Ureter (tissue), 1 donor: Measurements from ENCODE around the gene NAT8L. TPM values are rescaled to one million over a fixed set of nuclear protein-coding genes. Genes with fewer than 3 reads are reported as not detected.

ENCODE experiments used
- DNase-seq: peaks from one replicate; pipeline ENCODE4 v3.0.0-alpha.2; 2020; ENCODE audit warnings: low spot score
- total RNA-seq: library from RNA; stranded (reverse); gene quantifications from one replicate; pipeline ENCODE4 v1.2.4, GENCODE V29; 2023
- donor health status: DM: yes; HTN: yes; CAD: no.

Gene NAT8L
- total RNA-seq, 1 donor from 2014 or later = 0.16 TPM

DNA sequence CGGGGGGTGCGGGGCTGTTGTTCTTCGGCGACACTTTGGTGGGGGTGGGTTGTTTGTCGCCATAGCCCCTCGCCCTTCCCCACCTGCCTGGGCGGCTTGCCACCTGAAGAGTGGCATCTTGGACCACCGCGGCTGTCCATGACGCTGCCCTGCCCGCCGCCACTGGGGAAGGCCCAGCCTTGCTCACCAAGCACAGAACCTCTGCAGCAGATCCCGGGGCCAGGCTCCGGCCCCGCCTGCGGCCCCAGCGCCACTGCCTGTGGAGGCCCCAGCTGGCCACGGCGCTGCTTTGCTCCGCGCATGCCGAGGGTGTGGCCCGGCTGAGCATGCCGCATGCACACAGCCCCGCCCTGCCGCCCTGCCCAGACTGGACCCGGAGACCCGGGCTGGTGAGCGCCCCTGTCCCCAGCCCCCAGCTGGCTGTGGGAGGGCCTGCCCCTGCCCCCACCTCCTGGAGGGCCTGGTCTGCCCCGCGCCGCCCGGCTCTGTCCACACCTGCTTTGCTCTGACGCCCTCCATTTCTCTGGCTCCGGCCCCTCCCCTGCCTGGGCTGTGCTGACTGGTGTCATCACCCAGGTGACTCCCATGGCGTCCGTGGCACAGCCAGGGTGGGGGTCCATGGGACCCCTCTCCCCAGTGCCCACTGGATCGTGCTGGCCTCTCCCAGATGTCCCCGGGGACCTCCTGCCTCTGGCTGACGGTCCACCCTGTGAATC, 5.3 kb downstream of the NAT8L start:
- no peak for DNase-seq

- no peak for DNase-seq
Measured at GRCh38 chr4:2065106-2065930, 6.2 kb downstream of the NAT8L start.

- no peak for DNase-seq
Measured at GRCh38 chr4:2066011-2066551, 7.0 kb downstream of the NAT8L start.

- no peak for DNase-seq
Measured at GRCh38 chr4:2066571-2067445, 7.7 kb downstream of the NAT8L start.

DNA sequence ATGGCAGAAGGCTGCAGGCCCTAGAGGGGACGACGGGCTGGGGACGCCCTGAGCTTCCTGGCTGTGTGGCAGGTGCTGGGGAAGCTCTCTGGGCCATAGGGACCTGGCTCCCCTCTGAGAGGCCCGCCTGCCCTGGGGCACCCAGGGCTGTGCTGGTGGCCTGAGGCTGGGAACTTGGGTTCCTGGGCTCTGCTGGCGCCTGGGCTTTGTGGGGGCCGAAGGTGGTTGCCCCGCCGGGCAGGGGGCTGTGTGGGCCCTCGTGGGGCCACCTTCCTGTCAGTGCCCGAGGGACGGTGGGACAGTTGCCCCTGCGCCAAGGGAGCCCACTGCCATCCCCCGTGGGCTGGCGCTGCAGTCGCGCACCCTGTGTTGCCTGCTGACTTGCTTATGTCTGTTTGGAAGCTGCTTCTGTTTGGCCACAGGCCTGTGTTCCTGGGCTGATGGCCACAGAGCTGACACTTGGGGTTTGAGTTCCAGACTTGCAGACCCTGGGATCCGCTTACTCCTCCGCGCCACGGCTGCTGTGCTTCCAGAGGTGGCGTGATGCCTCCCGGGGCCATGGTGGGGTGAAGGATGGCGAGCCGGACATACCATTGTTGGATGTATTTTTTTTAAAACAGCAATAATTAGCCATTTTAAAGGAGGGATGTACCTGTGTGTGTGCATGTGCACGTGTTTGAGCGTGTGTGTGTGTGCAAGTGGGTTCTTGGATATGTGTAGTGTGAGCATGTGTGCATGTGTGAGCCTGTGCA, 8.5 kb downstream of the NAT8L start:
- DNase-seq = no peak

DNA sequence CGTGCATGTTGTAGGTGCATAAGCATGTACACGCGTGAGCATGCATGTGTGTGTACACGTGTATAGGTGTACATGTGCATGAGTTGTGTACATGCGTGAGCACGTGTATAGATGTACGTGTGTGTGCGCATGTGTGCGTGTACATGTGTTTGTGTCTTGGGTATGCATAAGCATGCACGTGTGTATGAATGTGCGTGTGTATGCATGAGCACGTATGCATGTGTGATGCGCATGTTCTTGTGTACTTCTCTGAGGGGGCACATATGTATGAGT, 9.0 kb downstream of the NAT8L start:
- no peak for DNase-seq

- no peak for DNase-seq
Measured at GRCh38 chr4:2068566-2068965, 9.4 kb downstream of the NAT8L start.

DNA sequence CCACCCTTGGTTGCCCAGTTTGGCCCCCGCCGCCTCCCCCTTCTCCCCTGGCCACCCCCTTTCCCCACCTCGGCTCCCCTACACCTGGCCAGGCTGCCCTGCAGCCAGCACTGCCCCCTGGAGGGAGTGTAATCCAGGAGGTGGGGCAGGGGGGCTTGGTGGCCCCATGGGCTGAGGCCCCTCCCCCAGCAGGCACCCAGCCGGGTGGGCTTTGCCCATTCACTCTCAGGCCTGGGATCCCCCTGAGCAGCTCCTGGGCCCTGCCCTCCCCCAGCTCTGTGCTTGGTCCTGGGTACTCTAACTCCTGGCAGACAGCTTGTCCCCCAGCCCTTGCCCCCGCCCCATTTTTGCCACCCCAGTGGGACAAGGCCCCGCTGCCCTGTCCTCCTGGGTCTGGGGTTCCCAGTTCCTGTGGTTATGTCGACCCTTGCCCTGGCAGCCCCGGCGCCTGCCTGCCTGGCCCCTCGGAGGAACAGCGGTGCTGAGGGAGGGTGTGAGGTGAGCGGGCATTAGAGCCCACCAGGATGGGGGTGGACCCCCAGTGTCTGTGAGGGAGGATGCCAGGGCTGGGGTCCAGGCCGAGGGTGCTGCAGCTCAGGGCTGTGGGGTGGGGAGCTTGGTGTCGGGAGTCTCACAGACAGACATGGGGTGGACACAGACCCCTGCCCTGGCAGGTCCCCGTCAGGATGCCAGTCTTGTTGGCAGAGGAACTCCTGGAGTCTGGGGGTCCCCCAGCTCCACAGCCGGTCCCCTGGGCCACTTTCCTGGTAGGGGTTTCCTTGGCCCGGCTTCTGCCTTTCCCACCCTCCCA, 10.2 kb downstream of the NAT8L start:
- DNase-seq = no peak

- DNase-seq = no peak
Measured at GRCh38 chr4:2069986-2070385, 10.9 kb downstream of the NAT8L start.

- DNase-seq = no peak
Measured at GRCh38 chr4:2070421-2071251, 11.5 kb downstream of the NAT8L start.

GRCh38 chr4:2071252-2071911, 12.3 kb downstream of the NAT8L start:
- no peak for DNase-seq

- no peak for DNase-seq
Measured at GRCh38 chr4:2071912-2072867, 13.1 kb downstream of the NAT8L start.

DNA sequence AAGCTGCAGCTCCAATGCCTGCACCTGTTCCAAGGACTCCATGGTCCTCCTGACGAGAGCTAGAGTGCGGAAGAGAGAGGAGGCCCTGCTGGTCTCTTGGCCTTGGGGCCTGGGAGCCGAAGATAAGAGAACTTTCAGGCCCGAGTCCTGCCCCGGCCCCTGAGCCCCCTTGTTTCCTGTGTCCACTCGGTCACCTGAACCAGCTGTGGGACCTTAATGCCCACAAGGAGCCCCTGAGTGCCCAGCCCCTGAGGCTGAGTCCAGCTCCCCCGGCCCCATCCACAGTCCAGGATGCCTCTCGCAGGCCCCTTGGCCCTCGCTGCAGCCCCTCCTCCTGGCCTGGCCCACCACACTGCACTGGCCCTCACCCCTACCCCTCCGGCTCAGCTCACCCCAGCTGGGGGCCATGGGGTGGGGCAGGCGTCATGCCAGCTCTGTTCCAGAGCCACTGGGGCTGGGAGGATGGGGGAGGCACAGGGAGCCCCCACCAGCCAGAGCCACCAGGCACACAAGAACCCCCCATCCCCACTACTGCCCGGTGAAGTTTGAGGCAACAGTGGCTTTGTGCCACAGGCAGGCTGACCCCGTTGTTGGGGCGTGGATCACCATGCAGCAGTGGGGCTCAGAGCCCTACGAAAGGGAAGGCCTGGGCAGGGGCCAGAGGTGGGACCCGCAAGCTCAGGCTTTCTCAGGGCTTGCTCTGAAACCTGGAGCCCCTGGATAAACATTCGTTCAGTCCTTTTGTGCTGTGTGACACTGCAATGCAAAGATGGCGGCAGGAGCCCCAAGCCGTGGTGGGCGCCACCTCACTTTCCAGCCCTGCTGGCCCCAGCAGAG, 14.1 kb downstream of the NAT8L start:
- DNase-seq = no peak

DNA sequence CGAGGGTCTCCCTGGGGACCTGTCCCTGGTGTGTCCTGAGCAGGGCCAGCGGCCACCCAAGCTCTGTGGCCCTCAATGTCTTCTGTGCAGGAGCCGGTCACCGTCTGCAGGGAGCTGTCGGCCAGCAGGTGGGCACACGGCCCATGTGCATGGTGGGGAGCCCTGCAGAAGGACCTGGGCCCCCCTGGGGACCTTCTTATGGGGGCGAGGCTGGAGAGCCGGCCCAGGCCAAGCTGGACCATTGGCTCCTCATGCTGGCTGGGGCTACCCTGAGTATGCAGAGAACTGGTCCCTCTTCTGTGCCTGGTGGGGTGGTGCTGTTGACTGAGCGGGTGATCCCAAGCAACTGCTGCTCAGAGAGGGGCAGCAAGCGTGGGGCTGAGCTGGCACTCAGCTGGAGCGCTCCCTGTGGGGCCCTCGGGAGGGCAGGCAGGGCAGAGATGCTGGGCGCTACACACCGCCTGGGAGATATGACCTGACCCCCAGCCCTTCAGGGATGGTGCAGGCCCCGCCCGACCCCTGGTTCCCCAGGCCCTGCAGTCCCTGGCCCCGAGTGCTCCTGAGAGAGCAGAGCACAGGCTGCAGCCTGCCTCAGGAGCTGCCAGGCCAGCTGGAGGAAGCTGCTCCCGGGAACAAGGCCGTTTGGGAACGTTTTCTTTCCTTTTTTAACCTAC, 14.8 kb downstream of the NAT8L start:
- DNase-seq = no peak

GRCh38 chr4:2074588-2074987, 15.5 kb downstream of the NAT8L start:
- no peak for DNase-seq

GRCh38 chr4:2075171-2075986, 16.3 kb downstream of the NAT8L start:
- no peak for DNase-seq
